ENCODE data around the gene DLG2. TPM values are rescaled to one million over a fixed set of nuclear protein-coding genes. Genes with fewer than 3 reads are reported as not detected.

DLG2 gene
- total and polyA plus RNA-seq, 2 of the 8 experiments (the other 6 are each of a cell fraction or from before 2014, with no cell fraction given): 1.7 to 14.3 TPM

GRCh38 chr11:84685976-84686375, 941.2 kb downstream of the DLG2 start (continued):
- TF ChIP-seq ATF2 (IDR thresholded peaks at IDR 0.05; ENCODE audit: low read length): no peak
